K562 (cell line): ENCODE results near the gene SLC5A5. TPM values are rescaled to one million over a fixed set of nuclear protein-coding genes. Genes with fewer than 3 reads are reported as not detected.

Experiments
- CTCFL ChIP-seq: IDR thresholded peaks from 2 replicates; pipeline ENCODE4 v1.6.1; 2011; ENCODE audit warnings: borderline replicate concordance, low read depth, mild to moderate bottlenecking, moderate library complexity, low read length; ENCODE audit not compliant: insufficient read depth, poor library complexity, severe bottlenecking
- HOMEZ ChIP-seq: fragments of 250-450 bp; sonication (Bioruptor Pico); IDR thresholded peaks from 2 replicates; pipeline ENCODE4 v1.4.0; 2020; ENCODE audit warnings: mild to moderate bottlenecking, moderate library complexity
- HSF4 ChIP-seq: fragments of 250-450 bp; sonication (Bioruptor Pico); IDR thresholded peaks from 2 replicates; pipeline ENCODE4 v2.1.2; 2022; ENCODE audit warnings: mild to moderate bottlenecking, moderate library complexity, borderline replicate concordance
- KDM4B ChIP-seq, 2 experiments: fragments of 450-650 bp in 1 of 2; sonication (generic) in 1 of 2; IDR thresholded peaks; 2 replicates each; pipeline ENCODE4 v1.6.1; 2016 to 2017; ENCODE audit warnings: borderline replicate concordance in 2 of 2, antibody characterized with exemption in 1 of 2, low read depth in 1 of 2, mild to moderate bottlenecking in 1 of 2
- MAX ChIP-seq: sonication (generic); formaldehyde crosslinking; IDR thresholded peaks from 2 replicates; pipeline ENCODE4 v1.9.0; 2022; ENCODE audit warnings: mild to moderate bottlenecking, missing genetic modification reagents
- RCOR1 ChIP-seq, 2 experiments: IDR thresholded peaks; 2 replicates each; pipeline ENCODE4 v1.6.1; 2012; ENCODE audit warnings: low read depth in 2 of 2, low read length in 2 of 2, borderline replicate concordance in 1 of 2, improper control_type of control experiment in 1 of 2
- SMAD4 ChIP-seq: fragments of 250-450 bp; sonication (Bioruptor Pico); conservative IDR thresholded peaks from 2 replicates; pipeline ENCODE4 v1.8.0; 2021; ENCODE audit warnings: inconsistent platforms, mild to moderate bottlenecking, moderate library complexity
- ZBTB40 ChIP-seq, 2 experiments: fragments of 450-650 bp in 1 of 2; sonication (generic) in 1 of 2; formaldehyde crosslinking in 1 of 2; IDR thresholded peaks; 2 replicates each; pipeline versions ENCODE4 v1.7.1 to v1.9.0; 2016 to 2022; ENCODE audit warnings: inconsistent platforms in 1 of 2, mild to moderate bottlenecking in 1 of 2, missing genetic modification reagents in 1 of 2
- polyA plus RNA-seq, 8 experiments: library from polyadenylated mRNA; depleted of rRNA in 4 of 8; stranded (reverse) in 5 of 8; unstranded in 3 of 8; fragments of >200 nt; fragmentation: Nextera tagmentation in 2 of 8; fragmentation: Illumina TruSeq in 1 of 8; extraction: Ambion mirVana in 2 of 8; extraction: Trizol in 1 of 8; gene quantifications; 2 replicates each; pipeline versions ENCODE4 v1.2.1 to v1.2.3, GENCODE V29; 2011 to 2014; ENCODE audit warnings: inconsistent platforms in 1 of 8, missing spikeins in 1 of 8
- total RNA-seq, 7 experiments: library from RNA; depleted of rRNA in 6 of 7; stranded (reverse); fragments of >200 nt in 6 of 7; fragmentation: Illumina TruSeq in 2 of 7; extraction: Trizol in 2 of 7; gene quantifications; 2 replicates each; pipeline versions ENCODE4 v1.2.1 to v1.2.3, GENCODE V29; 2011 to 2021; ENCODE audit warnings: low replicate concordance in 1 of 7

Gene SLC5A5
- total and polyA plus RNA-seq, 9 of the 15 experiments (the other 6 are each of a cell fraction or from before 2014, with no cell fraction given): 0.10 to 0.73 (median 0.23) TPM

GRCh38 chr19:17942582-17943273 is 71.0 kb downstream of the SLC5A5 start (continued):
- TF ChIP-seq HOMEZ (CRISPR knock-in tag) (no peak; the same call in 1 of the 2 replicates), CTCFL (peak; percentile 32), HSF4 (CRISPR knock-in tag) (no peak), KDM4B (IDR thresholded peaks at IDR 0.05; ENCODE audit: borderline replicate concordance in 2 of 2, low read depth in 1 of 2) (no peak), SMAD4 (CRISPR knock-in tag) (peak; percentile 62), ZBTB40 (IDR thresholded peaks at IDR 0.05) (no peak), ZBTB40 (CRISPR knock-in tag; IDR thresholded peaks at IDR 0.05) (no peak), MAX (CRISPR knock-in tag) (peak; percentile 94), RCOR1 (IDR thresholded peaks at IDR 0.05; ENCODE audit: borderline replicate concordance in 1 of 2, low read depth in 2 of 2, low read length in 2 of 2) (peak in 1 of 2 experiments; percentile 57; a peak in 2 of 4 replicates)
